Gastrocnemius medialis (tissue), 4 donors: ENCODE data around the gene TSR3.

Experiments
- CTCF ChIP-seq, 5 experiments: fragments of 450-650 bp in 3 of 5; fragments of 200-600 bp in 2 of 5; sonication (generic) in 2 of 5; IDR thresholded peaks in 4 of 5; conservative IDR thresholded peaks in 1 of 5; 1 replicate in 4 of 5; 2 replicates in 1 of 5; pipeline ENCODE4 v1.5.1; 2016 to 2019; ENCODE audit warnings: antibody characterized with exemption in 5 of 5, mild to moderate bottlenecking in 3 of 5, moderate library complexity in 3 of 5
- POLR2A ChIP-seq, 2 donors: fragments of 450-650 bp; IDR thresholded peaks; one replicate each; pipeline ENCODE4 v1.6.1; 2017; ENCODE audit warnings: antibody characterized with exemption in 2 of 2, mild to moderate bottlenecking in 2 of 2, moderate library complexity in 2 of 2

GRCh38 chr16:1363501-1364041, 11.9 kb upstream of the TSR3 start:
- TF ChIP-seq CTCF (IDR thresholded peaks at IDR 0.05 in 4 of 5, conservative IDR thresholded peaks at IDR 0.05 in 1 of 5): peak; percentile 66 to 84 (median 82)
- no peak for TF ChIP-seq POLR2A (IDR thresholded peaks at IDR 0.05)
